Rectal smooth muscle tissue (tissue), 1 donor: ENCODE data around the gene SP140.

Source experiments
- H3K27ac ChIP-seq: one replicate; pipeline ENCODE4 v1.7.0; 2013; ENCODE audit warnings: low read depth, low read length, inconsistent platforms
- H3K27me3 ChIP-seq: one replicate; pipeline ENCODE4 v1.7.0; 2013; ENCODE audit warnings: low read length; ENCODE audit not compliant: control insufficient read depth, insufficient read depth
- H3K36me3 ChIP-seq: one replicate; pipeline ENCODE4 v1.7.0; 2013; ENCODE audit warnings: low read length; ENCODE audit not compliant: control insufficient read depth, insufficient read depth
- H3K4me1 ChIP-seq: one replicate; pipeline ENCODE4 v1.7.0; 2013; ENCODE audit warnings: low read length; ENCODE audit not compliant: control insufficient read depth, insufficient read depth
- H3K4me3 ChIP-seq: one replicate; pipeline ENCODE4 v1.7.0; 2013; ENCODE audit warnings: low read length
- H3K9ac ChIP-seq: one replicate; pipeline ENCODE4 v1.7.0; 2013; ENCODE audit warnings: low read length

SP140 gene

GRCh38 chr2:230225486-230225885 is at the start of gene SP140:
SP140 (plus strand) TSS chr2:230225736; CDS start chr2:230225845, 109 bp downstream.
- Histone ChIP-seq H3K27me3 (no peaks in the 10 kb centered on the region), H3K36me3 (no peaks in the 10 kb centered on the region), H3K4me3 (peak within 1 kb of the TSS; percentile 50), H3K27ac (no peak within 1 kb of the TSS), H3K4me1 (no peaks in the 10 kb centered on the region), H3K9ac (no peak within 1 kb of the TSS)

DNA sequence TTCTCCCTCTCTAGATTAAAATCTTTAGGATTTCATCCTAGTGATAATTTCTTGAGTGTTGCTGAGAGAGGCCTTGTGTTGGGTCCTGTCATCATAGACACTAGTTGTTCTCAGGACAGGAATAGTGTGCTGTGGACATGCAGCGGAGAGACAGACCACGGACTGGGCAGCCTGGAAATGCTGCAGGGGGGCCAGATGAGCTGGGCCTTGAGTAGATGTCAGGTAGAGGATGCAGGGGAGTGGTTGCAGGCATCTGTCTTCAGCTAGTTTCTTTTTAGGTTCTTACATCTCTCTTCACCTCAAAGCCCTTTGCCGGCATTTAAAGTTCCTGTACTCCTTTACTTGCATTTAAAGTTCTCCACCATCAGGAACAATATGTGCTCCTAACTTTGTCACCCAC is 48.5 kb upstream of the SP140 start:
- Histone ChIP-seq H3K27ac (no peak overlapping the region), H3K4me3 (no peak overlapping the region), H3K27me3 (no peaks in the 10 kb centered on the region), H3K36me3 (peaks cover 9% of the 10 kb centered on the region), H3K4me1 (no peaks in the 10 kb centered on the region), H3K9ac (no peak overlapping the region)

GRCh38 chr2:230178546-230179485 is 46.7 kb upstream of the SP140 start:
- Histone ChIP-seq H3K27ac (no peak overlapping the region), H3K9ac (no peak overlapping the region), H3K4me1 (no peaks in the 10 kb centered on the region), H3K27me3 (no peaks in the 10 kb centered on the region), H3K36me3 (peaks cover 13% of the 10 kb centered on the region), H3K4me3 (no peak overlapping the region)

GRCh38 chr2:230179907-230180306 is 45.6 kb upstream of the SP140 start:
- H3K27me3 ChIP-seq, result no peaks in the 10 kb centered on the region
- H3K4me1 ChIP-seq, result no peaks in the 10 kb centered on the region
- no peak overlapping the region for H3K9ac ChIP-seq
- no peak overlapping the region for H3K27ac ChIP-seq
- no peak overlapping the region for H3K4me3 ChIP-seq
- peaks cover 11% of the 10 kb centered on the region for H3K36me3 ChIP-seq

GRCh38 chr2:230181195-230181594 is 44.3 kb upstream of the SP140 start:
- Histone ChIP-seq H3K4me3 (no peak overlapping the region), H3K9ac (no peak overlapping the region), H3K27ac (no peak overlapping the region), H3K36me3 (peaks cover 7% of the 10 kb centered on the region), H3K27me3 (no peaks in the 10 kb centered on the region), H3K4me1 (no peaks in the 10 kb centered on the region)

- H3K36me3 ChIP-seq, result peaks cover 4% of the 10 kb centered on the region
- H3K27me3 ChIP-seq, result no peaks in the 10 kb centered on the region
- H3K4me1 ChIP-seq, result no peaks in the 10 kb centered on the region
- no peak overlapping the region for H3K4me3 ChIP-seq
- no peak overlapping the region for H3K27ac ChIP-seq
- no peak overlapping the region for H3K9ac ChIP-seq
These were observed 40.6 kb upstream of the SP140 start for GRCh38 chr2:230184727-230185578.

GRCh38 chr2:230202430-230203109 is 23.0 kb upstream of the SP140 start:
- Histone ChIP-seq H3K27ac (no peak overlapping the region), H3K27me3 (no peaks in the 10 kb centered on the region), H3K4me1 (no peaks in the 10 kb centered on the region), H3K4me3 (no peak overlapping the region), H3K36me3 (peaks cover 15% of the 10 kb centered on the region), H3K9ac (no peak overlapping the region)

DNA sequence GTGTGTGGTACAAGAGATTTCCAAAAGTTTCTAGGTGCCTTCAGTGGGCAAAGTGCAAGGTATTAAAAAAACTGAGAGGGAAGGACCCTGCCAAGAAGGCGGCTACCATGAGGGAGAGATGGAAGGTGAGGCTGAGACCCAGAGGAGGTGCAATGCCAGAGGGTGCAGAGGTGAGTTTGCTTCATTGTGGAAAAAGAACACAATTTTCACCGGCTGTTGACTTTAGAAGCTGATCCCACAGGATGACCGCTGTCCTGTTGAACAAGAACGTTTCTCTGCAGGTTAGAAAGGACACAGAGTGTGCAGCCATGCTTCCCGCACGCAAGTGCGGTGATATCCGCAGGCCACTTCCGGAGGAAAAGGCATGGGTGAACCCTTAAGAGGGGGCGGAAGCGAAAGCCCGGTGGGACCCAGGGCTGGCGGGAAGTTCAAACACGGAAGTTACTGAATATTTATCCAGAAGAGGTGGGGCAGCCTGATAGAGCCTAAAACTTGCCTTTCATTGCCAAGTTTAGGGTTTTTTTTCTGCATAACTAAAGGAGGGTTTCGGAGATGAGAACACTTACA is 22.3 kb upstream of the SP140 start:
- no peak overlapping the region for H3K27ac ChIP-seq
- H3K4me3 ChIP-seq, result no peak overlapping the region
- no peak overlapping the region for H3K9ac ChIP-seq
- H3K36me3 ChIP-seq, result peaks cover 15% of the 10 kb centered on the region
- no peaks in the 10 kb centered on the region for H3K27me3 ChIP-seq
- H3K4me1 ChIP-seq, result no peaks in the 10 kb centered on the region

- Histone ChIP-seq H3K4me1 (no peaks in the 10 kb centered on the region), H3K27me3 (no peaks in the 10 kb centered on the region), H3K4me3 (no peak overlapping the region), H3K27ac (no peak overlapping the region), H3K9ac (no peak overlapping the region), H3K36me3 (peaks cover 24% of the 10 kb centered on the region)
These were observed 20.5 kb upstream of the SP140 start for GRCh38 chr2:230205034-230205433.

DNA sequence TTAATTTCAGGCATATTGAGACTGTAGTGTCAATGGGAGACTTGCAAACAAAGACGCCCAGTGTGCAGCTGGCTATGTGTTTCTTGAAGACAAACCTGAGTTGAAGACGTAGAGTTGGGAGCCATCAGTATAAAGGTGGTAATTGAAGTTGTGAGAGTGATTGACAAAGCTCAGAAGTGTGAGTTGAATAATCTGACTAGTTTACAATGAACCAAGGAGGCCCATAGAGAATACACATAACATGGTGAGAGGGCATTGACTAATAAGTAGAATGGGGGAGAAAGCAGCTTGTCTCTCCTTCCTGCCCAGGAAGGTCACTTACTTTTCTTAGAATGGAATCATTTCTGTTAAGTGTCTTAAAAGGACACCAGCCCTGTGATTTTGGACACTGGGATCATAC is 19.8 kb upstream of the SP140 start:
- Histone ChIP-seq H3K4me3 (no peak overlapping the region), H3K9ac (no peak overlapping the region), H3K4me1 (no peaks in the 10 kb centered on the region), H3K27ac (no peak overlapping the region), H3K36me3 (peaks cover 26% of the 10 kb centered on the region), H3K27me3 (no peaks in the 10 kb centered on the region)

DNA sequence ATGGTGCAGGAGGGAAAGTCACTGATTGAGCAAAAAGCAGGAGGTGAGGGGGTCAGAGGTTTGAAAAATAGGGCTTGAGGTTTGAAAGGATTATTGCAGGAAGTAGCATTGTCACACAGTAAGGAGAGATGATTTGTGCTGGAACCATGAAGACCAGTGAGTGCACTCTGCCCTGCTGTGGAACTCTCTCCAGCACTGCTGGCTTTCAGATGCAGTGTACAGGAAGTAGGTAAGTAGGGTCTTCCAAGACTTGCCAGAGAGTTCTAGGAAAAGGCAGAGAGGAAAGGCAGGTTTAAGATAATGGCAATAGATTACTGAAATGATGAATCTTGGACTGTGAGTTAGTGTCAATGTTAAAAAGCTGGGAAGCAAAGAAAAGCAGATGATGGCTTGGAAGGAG is 17.0 kb upstream of the SP140 start:
- Histone ChIP-seq H3K4me1 (no peaks in the 10 kb centered on the region), H3K4me3 (no peak overlapping the region), H3K36me3 (peaks cover 40% of the 10 kb centered on the region), H3K27me3 (no peaks in the 10 kb centered on the region), H3K27ac (no peak overlapping the region), H3K9ac (no peak overlapping the region)
